Posterior cingulate gyrus (tissue), 11 donors: ENCODE data around the gene GGN.
"Not testable (repeated sequence)": the region's sequence is repeated elsewhere in the genome, so short reads cannot be mapped to it uniquely, and the experiment has no call there.

Experiments used
- DNase-seq, 10 donors: peaks; one replicate each; pipeline versions ENCODE4 v3.0.0 to v3.0.0-alpha.2; 2020 to 2021; ENCODE audit warnings: mixed read lengths in 3 of 10
- intact Hi-C: fragments of 100-400 bp; cut with DNase I; formaldehyde crosslinking; loops from one replicate; pipeline ENCODE4 v1.15.1; 2023

The GGN gene

DNA sequence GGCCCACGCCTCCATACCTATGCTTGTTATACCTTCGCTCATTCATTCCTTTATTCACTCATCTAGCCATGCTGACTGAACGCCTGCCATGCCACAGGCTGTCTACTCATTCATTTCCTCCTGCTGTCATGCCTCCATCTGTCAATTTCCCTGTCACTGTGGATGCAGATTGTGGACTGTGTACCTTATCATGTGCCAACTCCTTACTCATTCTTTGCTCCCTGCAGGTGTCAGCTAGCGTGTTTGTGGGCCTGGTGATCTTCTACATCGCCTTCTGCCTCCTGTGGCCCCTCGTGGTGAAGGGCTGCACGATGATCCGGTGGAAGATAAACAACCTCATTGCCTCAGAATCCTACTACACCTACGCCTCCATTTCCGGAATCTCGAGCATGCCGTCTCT is 17.5 kb downstream of the GGN start:
- no peak for DNase-seq
- intact Hi-C loops = no loop called here

DNA sequence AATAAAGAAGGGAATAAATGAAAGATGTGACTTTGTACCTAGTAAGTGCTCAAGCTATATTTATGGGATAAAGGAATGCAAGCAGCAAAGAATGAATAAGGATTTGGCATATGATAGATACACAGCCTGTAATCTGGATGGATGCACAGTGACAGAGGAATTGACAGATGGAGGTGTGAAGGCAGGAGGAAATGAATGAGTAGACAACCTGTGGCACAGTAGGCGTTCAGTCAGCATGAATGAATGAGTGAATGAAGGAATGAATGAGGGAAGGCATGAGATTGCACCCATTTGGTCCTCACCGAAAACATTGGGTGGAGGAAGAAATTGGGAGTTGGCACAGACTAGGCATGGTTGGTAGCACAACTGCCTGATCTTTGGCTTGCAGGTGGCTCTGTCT is 18.2 kb downstream of the GGN start:
- no peak for DNase-seq
- intact Hi-C loops = no loop called here

GRCh38 chr19:38367041-38367440 is 20.8 kb downstream of the GGN start:
- no peak for DNase-seq
- intact Hi-C loops = no loop called here

DNA sequence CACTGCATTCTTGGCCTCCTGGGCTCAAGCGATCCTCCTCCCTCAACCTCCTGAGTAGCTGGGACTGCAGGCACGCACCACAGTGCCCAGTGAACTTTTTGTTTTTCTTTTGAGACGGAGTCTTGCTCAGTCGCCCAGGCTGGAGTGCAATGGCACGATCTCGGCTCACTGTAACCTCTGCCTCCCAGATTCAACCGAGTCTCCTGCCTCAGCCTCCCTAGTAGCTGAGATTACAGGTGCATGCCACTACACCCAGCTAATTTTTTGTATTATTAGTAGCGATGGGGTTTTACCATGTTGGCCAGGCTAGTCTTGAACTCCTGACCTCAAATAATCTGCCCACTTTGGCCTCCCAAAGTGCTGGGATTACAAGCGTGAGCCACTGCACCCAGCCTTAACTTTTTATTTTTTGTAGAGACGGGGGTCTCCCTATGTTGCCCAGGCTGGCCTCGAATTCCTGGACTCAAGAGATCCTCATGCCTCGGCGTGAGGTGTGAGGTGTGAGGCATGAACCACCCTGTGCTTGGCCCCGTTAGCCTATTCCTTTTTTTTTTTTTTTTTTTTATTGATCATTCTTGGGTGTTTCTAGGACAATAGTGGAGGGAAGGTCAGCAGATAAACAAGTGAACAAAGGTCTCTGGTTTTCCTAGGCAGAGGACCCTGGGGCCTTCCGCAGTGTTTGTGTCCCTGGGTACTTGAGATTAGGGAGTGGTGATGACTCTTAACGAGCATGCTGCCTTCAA is 24.7 kb downstream of the GGN start:
- intact Hi-C loops, DNase-seq: not testable (repeated sequence)

DNA sequence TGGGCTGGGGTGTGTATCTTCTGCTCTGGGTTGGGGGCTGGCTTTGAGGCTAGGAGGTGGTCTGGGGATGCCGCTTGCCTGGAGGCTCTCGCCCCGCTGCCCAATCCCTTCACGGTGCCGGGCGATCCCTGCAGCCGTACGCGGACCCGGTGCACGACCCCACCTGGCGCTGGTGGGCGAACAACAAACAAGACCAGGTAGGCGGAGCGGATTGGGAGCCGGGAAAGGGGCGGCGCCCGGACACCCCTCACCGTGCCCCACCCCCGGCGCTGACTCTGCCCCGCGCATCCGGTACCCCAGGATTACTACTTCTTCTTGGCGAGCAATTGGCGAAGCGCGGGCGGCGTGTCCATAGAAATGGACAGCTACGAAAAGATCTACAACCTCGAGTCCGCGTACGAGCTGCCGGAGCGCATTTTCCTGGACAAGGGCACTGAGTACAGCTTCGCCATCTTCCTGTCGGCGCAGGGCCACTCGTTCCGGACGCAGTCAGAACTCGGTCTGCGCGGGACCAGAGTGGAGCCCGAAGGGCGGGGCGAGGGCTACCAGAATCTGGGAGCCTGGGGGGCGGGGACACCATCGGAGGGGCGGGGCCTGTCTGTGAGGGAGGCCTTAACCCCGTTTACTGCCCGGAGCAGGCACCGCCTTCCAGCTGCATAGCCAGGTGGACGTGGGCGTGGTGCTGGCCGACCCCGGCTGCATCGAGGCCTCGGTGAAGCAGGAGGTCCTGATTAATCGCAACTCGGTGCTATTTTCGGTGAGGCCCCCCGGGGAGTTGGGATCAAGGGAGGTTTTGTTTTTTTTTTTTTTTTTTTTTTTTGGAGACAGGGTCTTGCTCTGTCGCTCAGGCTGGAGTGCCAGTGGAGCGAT is 25.5 kb downstream of the GGN start:
- DNase-seq = peak in 6 of 10 donors; percentile 17 to 90 (median 54)
- intact Hi-C loops = no loop called here

DNA sequence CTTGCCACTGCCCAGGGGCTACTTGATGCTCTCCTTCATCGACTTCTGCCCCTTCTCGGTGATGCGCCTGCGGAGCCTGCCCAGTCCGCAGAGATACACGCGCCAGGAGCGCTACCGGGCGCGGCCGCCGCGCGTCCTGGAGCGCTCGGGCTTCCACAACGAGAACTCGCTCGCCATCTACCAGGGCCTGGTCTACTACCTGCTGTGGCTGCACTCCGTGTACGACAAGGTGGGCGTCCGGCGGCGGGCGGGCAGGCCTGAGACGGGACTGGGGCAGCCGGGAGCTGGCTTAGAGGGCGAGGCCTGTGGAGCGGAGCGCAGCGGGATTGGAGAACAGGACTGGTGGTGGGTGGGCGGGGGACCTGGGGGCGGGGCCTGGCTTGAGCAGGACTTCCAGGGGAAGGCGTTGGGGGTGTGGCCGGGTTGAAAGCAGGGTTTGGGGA is 26.2 kb downstream of the GGN start:
- intact Hi-C loops = no loop called here
- DNase-seq = peak; percentile 35 to 94 (median 58)

GRCh38 chr19:38360839-38361631 is 26.8 kb downstream of the GGN start:
- no peak for DNase-seq
- intact Hi-C loops = no loop called here

DNA sequence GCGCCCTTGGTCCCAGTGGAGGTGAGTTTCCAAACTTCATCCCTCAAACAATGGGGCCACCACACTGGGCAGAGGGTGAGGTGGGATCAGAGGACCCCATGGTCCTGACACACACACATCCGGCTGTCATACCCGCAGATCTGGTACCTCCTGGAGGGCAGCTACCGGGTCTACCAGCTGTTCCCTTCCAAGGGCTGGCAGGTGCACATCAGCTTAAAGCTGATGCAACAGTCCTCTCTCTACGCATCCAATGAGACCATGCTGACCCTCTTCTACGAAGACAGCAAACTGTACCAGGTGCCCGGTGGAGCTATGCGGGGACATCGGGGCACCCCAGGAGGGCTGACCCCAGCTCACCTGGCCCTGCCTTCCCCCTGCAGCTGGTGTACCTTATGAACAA is 27.5 kb downstream of the GGN start:
- intact Hi-C loops = no loop called here
- no peak for DNase-seq

DNA sequence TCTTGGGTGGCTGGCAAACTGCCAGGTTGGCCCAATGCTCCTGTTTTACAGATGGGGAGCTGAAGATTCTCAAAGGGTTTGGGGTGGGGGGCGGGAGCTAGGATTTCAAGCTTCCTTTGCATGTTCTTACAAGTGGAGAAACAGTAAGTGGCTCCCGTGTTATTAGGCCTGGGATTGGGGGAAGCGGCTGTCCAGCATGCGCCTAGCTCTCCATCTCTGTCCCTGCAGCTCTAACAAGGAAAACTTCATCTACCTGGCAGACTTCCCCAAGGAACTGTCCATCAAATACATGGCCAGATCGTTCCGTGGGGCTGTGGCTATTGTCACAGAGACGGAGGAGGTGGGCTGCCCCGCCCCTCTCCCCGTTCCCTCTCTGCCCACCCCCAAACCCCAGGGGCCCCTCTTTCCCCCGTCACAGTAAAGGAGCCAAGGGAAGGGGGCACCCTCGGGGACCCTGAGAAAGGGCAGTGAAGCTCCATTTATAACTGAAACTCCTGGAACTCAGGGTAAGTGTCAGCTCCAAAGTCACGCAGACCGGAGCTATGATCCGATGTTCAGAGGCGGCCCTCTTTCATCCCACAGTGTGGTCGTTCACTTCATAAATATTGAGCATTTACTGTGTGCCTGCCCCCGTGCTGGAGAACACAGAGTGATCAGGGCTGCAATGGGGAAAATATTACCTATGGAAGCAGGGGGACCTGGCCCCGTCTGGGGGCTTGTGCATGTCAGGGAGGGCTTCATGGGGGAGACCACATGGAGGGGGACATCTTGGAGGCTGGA is 28.4 kb downstream of the GGN start:
- intact Hi-C loops = no loop called here

DNA sequence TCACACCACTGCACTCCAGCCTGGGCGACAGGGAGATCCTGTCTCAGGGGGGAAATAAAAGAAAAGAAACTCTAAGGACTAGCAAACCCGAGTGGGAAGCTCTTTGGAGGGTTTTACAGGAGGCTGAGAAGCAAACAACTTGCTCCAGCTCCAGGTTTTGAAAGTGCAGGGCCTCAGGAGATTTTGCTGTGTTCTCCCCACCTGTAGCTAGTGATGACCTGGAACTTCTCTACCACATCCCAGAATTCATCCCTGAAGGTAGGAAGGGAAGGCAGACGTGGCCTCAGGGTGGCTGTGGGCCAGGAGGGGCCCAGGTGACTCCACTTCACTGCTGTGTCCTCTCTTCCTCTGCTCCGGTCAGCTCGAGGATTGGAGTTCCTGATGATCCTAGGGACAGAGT is 29.8 kb downstream of the GGN start:
- no peak for DNase-seq
- intact Hi-C loops = no loop called here

More for the DNA sequence above, 28.4 kb downstream of the GGN start:
- DNase-seq = no peak

DNA sequence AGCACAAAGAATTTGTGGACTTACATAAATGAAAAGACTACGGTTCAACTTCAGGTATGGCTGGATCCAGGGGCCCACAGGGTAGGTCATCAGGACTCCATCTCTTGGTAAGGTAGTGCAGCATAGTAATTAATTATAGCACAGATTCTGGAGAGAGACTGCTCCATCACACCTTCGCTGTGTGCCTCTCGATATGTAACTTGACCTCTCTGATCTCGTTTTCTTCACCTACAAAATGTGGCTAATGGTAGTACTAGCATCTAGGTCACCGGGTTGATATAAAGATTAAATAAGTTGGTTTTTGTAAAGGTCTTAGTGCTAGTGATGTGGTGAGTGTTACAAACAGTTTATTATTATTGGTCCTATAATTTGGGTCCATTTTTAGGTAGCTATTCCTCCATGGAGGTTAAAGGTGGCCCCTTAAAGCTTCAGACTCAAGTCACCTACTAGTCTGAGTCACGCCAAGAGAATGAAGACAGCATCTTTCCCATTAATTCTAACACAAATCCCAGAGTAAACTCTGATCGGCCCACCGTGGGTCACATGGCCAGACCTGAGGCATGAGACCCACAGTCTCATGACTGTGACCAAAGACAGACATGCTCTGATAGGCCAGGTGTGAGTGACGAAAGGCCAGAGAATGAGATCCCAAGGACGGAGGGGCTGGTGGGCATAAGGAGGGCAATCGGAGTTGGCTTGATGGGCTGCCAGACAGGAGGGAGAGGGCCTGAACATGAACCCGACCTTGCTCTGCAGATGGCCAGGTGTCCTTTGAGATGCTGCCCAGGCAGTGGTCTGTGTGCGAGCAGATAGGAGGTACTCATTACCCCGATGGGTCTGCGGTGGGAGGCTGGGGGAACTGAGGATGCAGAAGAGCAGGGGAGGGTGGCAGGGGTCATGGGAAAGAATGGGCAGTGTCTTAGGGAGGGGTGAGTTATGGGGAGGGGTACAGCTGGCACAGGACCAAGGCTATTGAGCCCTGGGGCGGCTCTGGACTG is 31.8 kb downstream of the GGN start:
- intact Hi-C loops = no loop called here
- peak in 1 of 10 donors; percentile 54 for DNase-seq

GRCh38 chr19:38352611-38353010 is 35.2 kb downstream of the GGN start:
- peak in 1 of 10 donors; percentile 21 for DNase-seq
- intact Hi-C loops = no loop called here

DNA sequence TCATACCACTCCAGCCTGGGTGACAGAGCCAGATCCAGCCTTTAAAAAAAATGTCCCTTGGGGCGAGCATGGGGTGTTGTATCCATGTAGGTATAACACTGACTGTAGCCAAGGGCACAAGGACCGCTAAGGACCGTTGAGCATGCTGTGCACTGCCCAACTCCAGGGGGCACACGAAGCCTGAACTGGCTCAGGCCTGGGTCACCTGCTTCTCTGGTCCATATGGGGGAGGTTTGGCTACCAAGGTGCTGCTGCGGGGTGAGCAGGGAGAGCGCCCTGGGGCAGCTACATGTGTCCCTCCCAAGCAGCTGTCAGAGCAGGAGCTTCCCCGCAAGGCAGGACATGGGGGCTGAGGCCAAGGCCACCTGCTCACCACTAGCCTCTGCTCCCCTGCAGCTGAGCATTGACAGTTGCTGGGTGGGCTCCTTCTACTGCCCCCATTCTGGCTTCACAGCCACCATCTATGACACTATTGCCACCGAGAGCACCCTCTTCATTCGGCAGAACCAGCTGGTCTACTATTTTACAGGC is 35.9 kb downstream of the GGN start:
- intact Hi-C loops = no loop called here
- peak in 1 of 10 donors; percentile 50 for DNase-seq

- intact Hi-C loops = no loop called here
- DNase-seq = peak in 1 of 10 donors; percentile 12
Measured at GRCh38 chr19:38350883-38351282, 37.0 kb downstream of the GGN start.

GRCh38 chr19:38346837-38347236 is 41.0 kb downstream of the GGN start:
- intact Hi-C loops = no loop called here
- peak in 1 of 10 donors; percentile 15 for DNase-seq

DNA sequence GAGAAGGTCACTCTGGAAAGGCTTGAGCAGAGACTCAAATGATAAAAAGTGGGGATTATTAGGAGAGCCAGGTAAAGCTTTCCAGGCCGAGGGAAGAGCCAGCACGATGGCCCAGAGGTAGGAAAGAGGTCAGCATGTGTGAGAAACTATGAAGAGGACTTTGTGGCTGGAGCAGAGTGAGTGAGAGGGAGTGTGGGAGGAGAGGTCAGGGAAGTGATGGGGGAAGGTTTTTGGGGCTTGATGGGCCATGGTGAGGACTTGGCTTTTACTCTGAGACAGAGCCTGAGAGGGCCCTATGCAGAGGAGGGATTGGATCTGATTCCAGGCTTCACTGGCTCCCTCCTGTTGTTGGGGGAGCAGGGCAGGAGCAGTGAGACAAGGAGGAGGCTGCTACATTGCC is 46.9 kb downstream of the GGN start:
- intact Hi-C loops = no loop called here
- DNase-seq = no peak

DNA sequence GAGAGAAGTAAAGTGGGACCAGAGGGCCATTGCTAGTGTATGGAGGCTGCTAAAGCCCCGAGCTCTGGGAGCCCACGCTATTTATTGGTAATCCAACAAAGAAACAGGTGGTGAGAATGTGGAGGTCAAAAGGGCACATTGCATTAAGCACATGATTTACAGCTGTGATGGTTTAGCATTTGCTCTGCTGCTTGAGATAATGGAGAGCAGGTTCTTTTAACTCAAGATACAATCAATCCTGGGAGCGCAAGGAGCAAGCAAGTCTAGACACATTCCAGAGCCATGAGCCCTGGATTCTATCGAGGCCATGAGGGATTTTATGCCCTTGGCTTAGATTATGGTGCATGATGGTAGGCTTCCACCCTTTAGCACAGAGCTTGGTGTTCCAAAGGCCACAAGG is 48.8 kb downstream of the GGN start:
- intact Hi-C loops = loop anchor here (5.0 kb wide), 1 partner anchor 437 kb away; no protein-coding TSS in a partner anchor

DNA sequence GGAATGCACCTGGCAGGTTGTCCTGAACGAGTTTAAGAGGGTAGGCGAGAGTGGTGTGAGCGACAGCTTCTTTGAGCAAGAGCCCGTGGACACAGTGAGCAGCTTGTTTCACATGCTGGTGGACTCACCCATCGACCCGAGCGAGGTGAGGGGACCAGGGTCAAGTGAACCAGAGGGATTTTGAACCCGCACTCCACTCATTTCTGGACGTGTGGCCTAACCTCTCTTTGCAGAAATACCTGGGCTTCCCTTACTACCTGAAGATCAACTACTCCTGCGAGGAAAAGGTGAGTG is 50.5 kb downstream of the GGN start:
- intact Hi-C loops = loop anchor here (5.0 kb wide), 1 partner anchor 435 kb away; no protein-coding TSS in a partner anchor
- DNase-seq = no peak

More for the DNA sequence above, 48.8 kb downstream of the GGN start:
- not testable (repeated sequence) for DNase-seq
